ENCODE results near the gene OGFR.

GRCh38 chr20:62839261-62839660 is 34.6 kb downstream of the OGFR start:
- TF ChIP-seq POLR2A (IDR thresholded peaks at IDR 0.05; ENCODE audit: low read length), result no peak
- no peak for TF ChIP-seq GATA1 (IDR thresholded peaks at IDR 0.05; ENCODE audit: low read depth, low read length)

All from erythroblast (primary cell).